Right ventricle myocardium inferior (tissue), 1 donor: ENCODE results near the gene FAM83C. TPM values are rescaled to one million over a fixed set of nuclear protein-coding genes. Genes with fewer than 3 reads are reported as not detected.
A peak's percentile ranks its signal among the peaks of the same experiment; 100 is the strongest.

Experiments used
- ATAC-seq: fragments of 200-7000 bp; cut with Tn5 transposase; one replicate; pipeline ENCODE4 v1.9.1; 2020; ENCODE audit warnings: mild to moderate bottlenecking, moderate library complexity
- DNase-seq: peaks from one replicate; pipeline ENCODE4 v3.0.0; 2021; ENCODE audit errors: missing footprints
- intact Hi-C: fragments of 100-400 bp; cut with DNase I; formaldehyde crosslinking; loops from one replicate; pipeline ENCODE4 v1.11.0; 2022
- long read RNA-seq: library from polyadenylated mRNA; unstranded; transcript quantifications from one replicate; pipeline ENCODE4 v2.0.0, GENCODE V29; 2021
- total RNA-seq: library from RNA; stranded (reverse); fragmentation: NEBNext Ultra II Directional; extraction: Animal tissue kit (Norgen Biotek cat#: 25700); gene quantifications from one replicate; pipeline ENCODE4 v1.2.1, GENCODE V29; 2021
- donor health status: DM: no; HTN: yes; CAD: no; lungs with severe emphysema.

FAM83C gene
- total RNA-seq = not detected
- long read RNA-seq = 0 reads

- ATAC-seq = no peak
- DNase-seq = no peak
These were observed at the start of gene FAM83C for GRCh38 chr20:35291654-35292503. Gene FAM83C (minus strand): TSS chr20:35292425. CDS start chr20:35292304, 121 bp downstream.

DNA sequence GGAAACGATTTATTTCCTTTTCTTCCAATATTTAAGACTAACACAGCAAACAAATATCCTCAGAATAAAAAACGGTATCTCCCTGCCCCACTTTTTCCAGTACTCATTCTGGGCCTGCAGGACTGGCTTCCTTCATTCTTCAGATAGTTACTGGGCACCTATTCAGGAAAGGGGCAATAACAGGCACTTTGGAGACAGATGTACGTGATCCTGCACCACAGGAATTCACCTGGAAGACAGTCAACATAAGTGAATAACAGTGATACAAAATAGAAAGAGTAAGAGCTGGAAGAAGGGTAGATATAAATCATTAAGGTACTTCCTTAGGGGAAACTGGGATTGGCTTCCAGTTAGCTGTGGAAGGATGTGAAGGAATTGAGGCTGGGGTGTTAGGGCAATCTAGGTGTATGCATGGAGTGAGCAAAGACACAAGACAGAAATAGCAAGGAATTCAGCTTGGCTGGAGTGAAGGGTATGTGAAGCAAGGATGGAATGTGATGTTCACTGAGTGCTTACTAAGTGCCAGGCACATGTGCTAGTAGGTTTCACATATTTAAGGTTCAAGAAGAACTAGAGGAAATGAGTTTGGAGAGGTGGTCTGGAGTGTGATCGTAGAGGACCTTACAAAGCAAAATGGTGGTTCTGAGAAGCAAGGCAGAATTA, 49.3 kb upstream of the FAM83C start:
- DNase-seq = no peak
- intact Hi-C loops = no loop called here
- ATAC-seq = no peak

More at GRCh38 chr20:35291654-35292503, at the start of gene FAM83C:
- intact Hi-C loops = no loop called here

- no peak for DNase-seq
- ATAC-seq = no peak
- intact Hi-C loops = no loop called here
These were observed 48.2 kb upstream of the FAM83C start for GRCh38 chr20:35340436-35340835.

DNA sequence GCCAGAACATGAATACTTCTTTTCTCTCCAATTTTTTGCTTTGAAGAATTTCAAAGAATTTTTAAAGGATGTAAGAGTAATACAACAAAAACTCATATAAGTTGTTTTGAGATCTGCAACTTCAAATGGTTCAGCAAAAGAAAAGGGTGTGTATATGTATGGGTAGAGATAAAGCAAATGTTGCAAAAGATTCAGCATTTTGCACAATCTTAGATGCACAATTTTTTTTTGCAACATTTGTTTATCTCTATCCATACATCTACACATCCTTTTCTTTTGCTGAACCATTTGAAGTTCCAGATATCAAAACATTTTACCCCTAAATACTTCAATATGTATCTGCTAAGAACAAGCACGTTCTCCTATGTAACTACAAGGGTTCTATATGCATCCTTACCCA, 47.4 kb upstream of the FAM83C start:
- DNase-seq (no peak), ATAC-seq (no peak)
- intact Hi-C loops = no loop called here

DNA sequence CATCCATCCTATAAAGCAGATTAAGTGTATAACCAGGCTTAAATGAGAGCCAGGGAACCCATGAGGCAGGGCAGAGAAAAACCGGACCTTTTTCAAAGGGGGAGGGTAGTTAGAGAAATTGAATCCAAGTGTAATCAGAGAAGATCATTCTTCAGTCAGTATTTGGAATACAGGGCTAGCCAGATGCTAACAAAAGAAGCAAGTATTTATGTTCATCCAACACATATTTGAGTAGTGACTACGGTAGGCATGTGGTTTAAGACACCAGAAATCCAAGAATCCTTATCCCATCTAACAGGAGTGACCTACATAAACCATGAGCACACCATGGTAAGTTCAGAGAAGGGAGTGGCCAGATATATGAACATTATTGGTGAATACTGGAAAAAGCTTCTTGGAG, 46.8 kb upstream of the FAM83C start:
- intact Hi-C loops = no loop called here
- ATAC-seq (no peak), DNase-seq (no peak)

DNA sequence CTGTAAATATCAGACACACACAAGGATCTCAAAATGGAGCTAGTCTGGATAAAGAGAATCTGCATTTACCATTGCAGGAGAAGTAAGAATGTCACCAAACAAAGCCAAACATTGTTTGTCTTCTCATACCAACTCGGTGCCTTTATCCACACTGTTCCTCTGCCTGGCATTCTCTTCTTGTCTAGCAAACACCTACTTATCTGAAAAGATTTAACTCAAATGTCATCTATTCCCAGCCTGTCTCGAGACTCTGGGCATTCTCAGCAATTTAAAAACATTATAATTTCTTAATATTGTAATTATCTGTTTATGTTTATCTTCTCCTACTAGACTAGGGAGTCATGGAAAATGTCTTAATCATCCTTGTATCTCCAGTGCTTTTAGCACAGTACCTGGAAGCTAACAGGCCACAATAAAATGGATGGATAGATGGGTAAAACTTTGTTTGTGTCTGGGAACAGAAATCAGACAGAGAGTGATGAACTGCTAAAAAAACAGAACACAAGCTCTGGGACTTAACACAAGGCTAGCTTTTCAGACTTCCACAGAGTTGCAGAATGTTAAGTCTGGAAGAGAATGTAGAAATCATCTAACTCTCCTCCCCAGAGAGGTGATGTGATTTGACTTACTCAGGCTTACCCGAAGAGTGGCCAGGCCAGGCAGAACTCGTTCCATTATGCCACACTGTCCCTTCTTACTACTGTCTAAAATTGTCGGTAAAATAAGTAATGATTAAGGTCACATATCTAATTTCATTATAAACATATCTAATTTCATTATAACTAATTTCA, 42.3 kb upstream of the FAM83C start:
- DNase-seq (no peak), ATAC-seq (peak; percentile 71)
- intact Hi-C loops = no loop called here

DNA sequence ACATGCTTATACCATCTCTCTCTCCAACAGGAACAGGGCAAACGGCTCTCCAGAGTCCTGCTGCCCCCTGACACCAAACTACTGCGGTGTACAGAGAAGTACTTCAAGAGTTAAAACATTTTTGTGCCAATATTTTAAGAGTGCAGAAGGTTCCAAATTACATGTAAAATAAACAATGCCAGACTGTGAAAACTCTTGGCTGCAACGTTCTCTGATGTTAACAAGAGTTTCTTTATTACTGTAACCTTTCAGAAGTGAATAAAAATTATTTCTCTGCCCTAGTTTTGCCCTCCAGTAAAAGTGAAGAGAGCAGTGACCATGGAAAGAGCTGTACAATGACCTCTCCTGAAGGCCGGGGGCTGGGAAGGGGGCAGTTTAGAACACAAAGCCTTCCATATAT, 41.4 kb upstream of the FAM83C start:
- intact Hi-C loops = no loop called here
- ATAC-seq (no peak), DNase-seq (no peak)

- intact Hi-C loops = no loop called here
- no peak for DNase-seq
- no peak for ATAC-seq
These were observed 40.4 kb upstream of the FAM83C start for GRCh38 chr20:35332540-35333200.

GRCh38 chr20:35329435-35330139, 37.4 kb upstream of the FAM83C start:
- DNase-seq (no peak), ATAC-seq (no peak)
- intact Hi-C loops = no loop called here

GRCh38 chr20:35328689-35329088, 36.5 kb upstream of the FAM83C start:
- intact Hi-C loops = no loop called here
- DNase-seq (no peak), ATAC-seq (no peak)

DNA sequence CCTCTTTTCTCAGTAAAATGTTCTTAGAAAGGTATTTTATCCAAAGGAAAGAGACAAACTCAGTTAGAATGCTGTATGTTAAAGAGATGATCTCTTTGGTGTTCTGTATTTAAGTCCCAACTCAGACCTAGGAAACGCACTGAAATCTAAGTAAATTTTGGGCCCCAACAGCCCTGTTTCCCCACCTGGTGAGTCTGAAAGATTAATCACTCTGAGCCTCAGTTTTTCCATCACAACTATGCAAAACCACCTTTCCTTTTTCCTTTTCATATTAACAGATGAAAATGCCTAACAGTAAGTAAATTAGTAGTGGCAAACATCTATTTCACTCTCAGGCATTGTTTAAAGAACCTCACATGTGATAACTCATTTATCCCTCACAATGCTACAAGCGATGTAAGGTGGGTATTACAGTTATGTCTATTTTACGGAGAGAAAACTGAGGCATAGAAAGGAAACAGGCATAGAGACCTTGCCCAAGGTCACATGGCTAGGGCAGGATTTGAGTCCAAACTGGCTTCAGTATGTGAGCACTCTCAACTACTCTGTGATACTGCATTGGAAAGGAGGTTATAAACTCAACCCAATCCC, 36.0 kb upstream of the FAM83C start:
- DNase-seq = no peak
- ATAC-seq = no peak
- intact Hi-C loops = no loop called here

DNA sequence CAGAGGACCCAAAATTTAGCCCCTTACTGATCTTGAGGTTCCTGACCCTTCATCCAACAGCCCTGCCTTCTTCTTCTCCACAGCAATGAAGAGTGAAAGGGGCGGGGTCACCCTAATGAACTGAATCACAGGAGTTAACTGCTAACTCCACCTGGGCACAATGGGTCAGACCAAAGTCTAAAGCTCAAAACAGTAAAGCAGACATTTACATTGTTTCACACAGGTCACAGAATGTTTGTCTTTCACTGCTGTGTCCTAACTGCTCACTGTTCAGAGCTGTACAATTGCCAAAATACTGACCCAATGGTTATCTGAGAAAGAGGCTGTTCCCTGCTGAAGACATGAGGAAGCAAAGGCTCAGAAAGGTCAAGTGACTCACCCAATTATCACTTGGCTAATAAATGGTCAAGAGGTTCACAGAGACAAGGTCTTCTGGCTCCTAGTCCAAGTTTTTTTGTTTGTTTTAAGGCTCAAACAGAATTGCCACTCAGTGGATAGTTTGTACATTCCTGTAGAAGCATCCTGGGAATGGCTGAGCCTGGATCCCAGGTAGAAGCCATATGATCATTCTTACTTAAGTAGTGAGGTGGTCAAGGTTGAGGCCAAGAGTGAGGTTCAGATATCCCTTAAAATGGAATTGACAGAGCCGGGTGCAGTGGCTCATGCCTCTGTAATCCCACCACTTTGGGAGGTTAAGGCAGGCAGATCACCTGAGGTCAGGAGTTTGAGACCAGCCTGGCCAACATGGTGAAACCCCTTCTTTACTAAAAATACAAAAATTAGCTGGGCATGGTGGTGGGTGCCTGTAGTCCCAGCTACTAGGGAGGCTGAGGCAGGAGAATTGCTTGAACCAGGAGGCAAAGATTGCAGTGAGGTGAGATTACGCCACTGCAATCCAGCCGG, 35.1 kb upstream of the FAM83C start:
- no peak for DNase-seq
- no peak for ATAC-seq
- intact Hi-C loops = no loop called here

- intact Hi-C loops = no loop called here
- DNase-seq (no peak), ATAC-seq (no peak)
These were observed 34.5 kb upstream of the FAM83C start for GRCh38 chr20:35326740-35327073.

GRCh38 chr20:35326021-35326739, 34.0 kb upstream of the FAM83C start:
- ATAC-seq = no peak
- intact Hi-C loops = no loop called here
- DNase-seq = no peak

DNA sequence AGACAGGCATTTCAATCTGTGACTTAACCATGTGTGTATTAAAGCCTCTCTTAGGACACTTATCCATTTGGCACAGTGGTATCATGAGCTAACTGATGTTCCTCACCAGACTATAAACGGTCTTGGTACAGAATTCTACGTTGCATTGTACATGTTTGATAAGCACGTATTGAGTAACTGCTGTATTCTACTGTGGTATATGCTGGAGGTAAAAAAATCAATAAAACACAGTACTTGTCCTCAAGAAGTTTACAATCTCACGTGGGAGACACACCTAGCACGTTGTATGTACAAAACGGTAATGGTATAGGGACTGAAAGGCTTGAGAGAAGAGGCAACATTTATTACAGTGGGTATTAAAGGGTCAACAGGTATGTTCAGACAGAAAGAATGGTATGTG, 33.2 kb upstream of the FAM83C start:
- DNase-seq = no peak
- intact Hi-C loops = no loop called here
- ATAC-seq = no peak

DNA sequence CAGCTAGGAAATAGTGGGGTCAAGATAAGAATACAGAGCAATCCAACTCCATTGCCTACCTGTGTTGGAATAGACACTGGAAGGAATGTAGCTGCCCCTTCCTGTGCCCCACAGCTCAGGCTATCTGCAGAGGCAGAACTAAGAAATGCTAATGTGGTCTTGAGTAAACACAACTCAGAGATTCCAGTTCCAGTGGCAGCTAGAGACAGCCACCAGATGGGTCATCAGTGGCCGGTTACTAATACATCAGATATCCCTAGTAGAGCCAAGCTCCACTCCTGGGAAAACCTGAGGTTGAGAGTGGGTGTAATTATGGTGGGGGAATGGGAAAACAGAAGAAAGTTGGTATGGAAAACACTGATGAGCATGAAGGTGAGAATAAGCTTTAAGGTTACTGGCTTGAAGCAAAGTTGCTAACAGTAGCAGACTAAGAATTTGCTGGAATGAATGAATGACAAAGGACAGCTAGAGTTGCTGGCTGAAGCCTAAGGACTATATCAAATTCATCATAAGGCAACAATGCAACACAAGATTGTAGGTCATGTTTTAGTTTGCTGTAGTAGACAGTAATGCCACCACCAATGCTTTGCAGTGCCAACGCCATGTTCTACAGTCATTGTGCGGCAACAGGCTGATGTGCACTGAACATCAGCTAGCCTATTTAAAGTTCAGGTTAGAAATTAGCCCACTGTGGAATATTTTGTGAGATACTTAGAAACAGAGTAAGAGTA, 28.3 kb upstream of the FAM83C start:
- ATAC-seq (no peak), DNase-seq (no peak)
- intact Hi-C loops = no loop called here
